Endothelial cell of umbilical vein (primary cell): ENCODE results near the gene TTC33. TPM values are rescaled to one million over a fixed set of nuclear protein-coding genes. Genes with fewer than 3 reads are reported as not detected.

Experiments
- BruUV-seq: library from RNA; stranded (reverse); fragments of 400-500 nt; replicated peaks from 2 replicates; lab custom pipeline; 2021; lab: Mats Ljungman, UMichigan
- CTCF ChIA-PET: fragments of 300-600, 350-600 bp; sonication (Branson Sonifier 250); formaldehyde crosslinking; loops from one replicate; lab custom pipeline; 2021; ENCODE audit warnings: antibody characterized with exemption, inconsistent platforms; lab: Charles Lee
- POLR2A ChIA-PET: fragments of 300-600, 350-600 bp; sonication (Branson Sonifier 250); formaldehyde crosslinking; loops from one replicate; lab custom pipeline; 2021; ENCODE audit warnings: antibody characterized with exemption, inconsistent platforms; lab: Charles Lee
- DNase-seq: peaks from one replicate; pipeline ENCODE4 v3.0.0-alpha.2; 2011; ENCODE audit warnings: low read depth, low spot score
- FAIRE-seq: peaks from 2 replicates; lab custom pipeline; 2011; peaks lifted over from hg19 to GRCh38; lab: Jason Lieb, UNC
- H2AFZ ChIP-seq: 2 replicates; pipeline ENCODE4 v1.6.0; 2012; ENCODE audit warnings: low read depth, low read length, control low read depth, inconsistent platforms
- H3K27ac ChIP-seq: 2 replicates; pipeline ENCODE4 v1.5.1; 2011; ENCODE audit warnings: low read depth, mild to moderate bottlenecking, control low read depth, low read length, moderate library complexity; ENCODE audit not compliant: insufficient read depth
- H3K27me3 ChIP-seq, 2 experiments: 2 replicates each; pipeline versions ENCODE4 v1.6.0 to v1.6.1; 2011; ENCODE audit warnings: low read length in 2 of 2, mixed read lengths in 1 of 2; ENCODE audit not compliant: control insufficient read depth in 2 of 2, insufficient read depth in 2 of 2
- H3K36me3 ChIP-seq, 2 experiments: 2 replicates in 1 of 2; 3 replicates in 1 of 2; pipeline ENCODE4 v1.5.1; 2011; ENCODE audit warnings: low read length in 2 of 2, mild to moderate bottlenecking in 1 of 2, moderate library complexity in 1 of 2; ENCODE audit not compliant: control insufficient read depth in 2 of 2, insufficient read depth in 2 of 2; ENCODE audit errors: extremely low read depth in 1 of 2
- H3K4me1 ChIP-seq: 3 replicates; pipeline ENCODE4 v1.5.1; 2011; ENCODE audit warnings: mild to moderate bottlenecking, low read length; ENCODE audit not compliant: control insufficient read depth, insufficient read depth; ENCODE audit errors: extremely low read depth
- H3K4me2 ChIP-seq: 2 replicates; pipeline ENCODE4 v1.6.1; 2011; ENCODE audit warnings: low read length, control low read depth, mixed read lengths; ENCODE audit not compliant: insufficient read depth
- H3K4me3 ChIP-seq, 3 experiments: fragments of 200-600 bp in 1 of 3; sonication (generic), shearing (Covaris generic) in 1 of 3; replicated peaks in 1 of 3; 2 replicates each; pipeline ENCODE4 v1.5.1; 2011 to 2016; ENCODE audit warnings: control low read depth in 3 of 3, low read length in 3 of 3, mild to moderate bottlenecking in 2 of 3, inconsistent platforms in 1 of 3, low read depth in 1 of 3, moderate library complexity in 1 of 3; ENCODE audit not compliant: insufficient read depth in 1 of 3
- H3K79me2 ChIP-seq: 2 replicates; pipeline ENCODE4 v1.6.0; 2012; ENCODE audit warnings: low read length, inconsistent platforms; ENCODE audit not compliant: control insufficient read depth, insufficient read depth
- H3K9ac ChIP-seq: replicated peaks from 2 replicates; pipeline ENCODE3; 2011; ENCODE audit warnings: low read length, control low read depth; ENCODE audit not compliant: insufficient read depth; ENCODE audit errors: extremely low read depth
- H3K9me1 ChIP-seq: replicated peaks from 3 replicates; pipeline ENCODE4 v1.6.0; 2011; ENCODE audit warnings: mild to moderate bottlenecking, low read length; ENCODE audit not compliant: control insufficient read depth, insufficient read depth; ENCODE audit errors: extremely low read depth
- H3K9me3 ChIP-seq: replicated peaks from 2 replicates; pipeline ENCODE4 v1.5.1; 2012; ENCODE audit warnings: low read length, inconsistent platforms; ENCODE audit not compliant: control insufficient read depth, insufficient read depth
- H4K20me1 ChIP-seq: replicated peaks from 2 replicates; pipeline ENCODE3; 2011; ENCODE audit warnings: mild to moderate bottlenecking, low read length; ENCODE audit not compliant: control insufficient read depth, insufficient read depth; ENCODE audit errors: extremely low read depth
- CTCF ChIP-seq, 2 donors: IDR thresholded peaks; 1 replicate in 1 of 2; 2 replicates in 1 of 2; pipeline ENCODE4 v1.5.1; 2011; ENCODE audit warnings: low read length in 2 of 2, mild to moderate bottlenecking in 2 of 2, moderate library complexity in 2 of 2, control low read depth in 1 of 2, inconsistent platforms in 1 of 2, low read depth in 1 of 2; ENCODE audit not compliant: insufficient read depth in 1 of 2; ENCODE audit errors: extremely low read depth in 1 of 2
- EZH2 ChIP-seq: IDR thresholded peaks from 2 replicates; pipeline ENCODE4 v1.6.1; 2012; ENCODE audit warnings: borderline replicate concordance, low read depth, mild to moderate bottlenecking, moderate library complexity, low read length, inconsistent platforms; ENCODE audit not compliant: severe bottlenecking
- FOS ChIP-seq: IDR thresholded peaks from 2 replicates; pipeline ENCODE4 v1.6.1; 2011; ENCODE audit warnings: mild to moderate bottlenecking, low read length, moderate library complexity, borderline replicate concordance; ENCODE audit not compliant: insufficient read depth
- GATA2 ChIP-seq: IDR thresholded peaks from 2 replicates; pipeline ENCODE4 v1.7.0; 2011; ENCODE audit warnings: low read depth, mild to moderate bottlenecking, moderate library complexity, mixed read lengths, low read length; ENCODE audit not compliant: insufficient read length, insufficient read depth
- JUN ChIP-seq: IDR thresholded peaks from 2 replicates; pipeline ENCODE4 v1.6.1; 2011; ENCODE audit warnings: borderline replicate concordance, low read depth; ENCODE audit not compliant: insufficient read length, insufficient read depth
- MAX ChIP-seq: IDR thresholded peaks from 2 replicates; pipeline ENCODE4 v1.6.1; 2011; ENCODE audit not compliant: insufficient read depth, insufficient read length
- MYC ChIP-seq: IDR thresholded peaks from one replicate; pipeline ENCODE4 v1.6.1; 2011; ENCODE audit warnings: mild to moderate bottlenecking, low read depth, low read length
- POLR2A ChIP-seq: IDR thresholded peaks from 2 replicates; pipeline ENCODE4 v1.6.1; 2012; ENCODE audit warnings: low read depth, mild to moderate bottlenecking, control low read depth, low read length
- POLR2AphosphoS5 ChIP-seq: IDR thresholded peaks from 2 replicates; pipeline ENCODE4 v1.6.1; 2012; ENCODE audit warnings: low read depth, mild to moderate bottlenecking, control low read depth, low read length, moderate library complexity; ENCODE audit not compliant: insufficient read depth
- dilution Hi-C: fragments of 300-500 bp; cut with MboI; formaldehyde crosslinking; loops from one replicate; pipeline ENCODE4 v1.15.0; 2019; ENCODE audit warnings: low sequenced_read_pairs; ENCODE audit not compliant: extremely low pct_ligation_motif_present
- intact Hi-C: fragments of 100-400 bp; cut with micrococcal nuclease; formaldehyde crosslinking; loops from one replicate; pipeline ENCODE4 v1.10.0; 2022
- polyA plus RNA-seq, 4 experiments: library from polyadenylated mRNA; depleted of rRNA in 3 of 4; stranded (reverse) in 3 of 4; unstranded in 1 of 4; fragments of >200 nt; gene quantifications; 2 replicates each; pipeline versions ENCODE4 v1.2.1 to v1.2.3, GENCODE V29; 2011 to 2012; ENCODE audit warnings: missing spikeins in 1 of 4
- total RNA-seq: library from RNA; stranded (reverse); gene quantifications from 2 replicates; pipeline ENCODE4 v1.2.3, GENCODE V29; 2021

Gene TTC33
- total and polyA plus RNA-seq, 2 donors (not counting 3 experiments of a cell fraction or from before 2014, with no cell fraction given): 2.2 to 11.7 TPM

DNA sequence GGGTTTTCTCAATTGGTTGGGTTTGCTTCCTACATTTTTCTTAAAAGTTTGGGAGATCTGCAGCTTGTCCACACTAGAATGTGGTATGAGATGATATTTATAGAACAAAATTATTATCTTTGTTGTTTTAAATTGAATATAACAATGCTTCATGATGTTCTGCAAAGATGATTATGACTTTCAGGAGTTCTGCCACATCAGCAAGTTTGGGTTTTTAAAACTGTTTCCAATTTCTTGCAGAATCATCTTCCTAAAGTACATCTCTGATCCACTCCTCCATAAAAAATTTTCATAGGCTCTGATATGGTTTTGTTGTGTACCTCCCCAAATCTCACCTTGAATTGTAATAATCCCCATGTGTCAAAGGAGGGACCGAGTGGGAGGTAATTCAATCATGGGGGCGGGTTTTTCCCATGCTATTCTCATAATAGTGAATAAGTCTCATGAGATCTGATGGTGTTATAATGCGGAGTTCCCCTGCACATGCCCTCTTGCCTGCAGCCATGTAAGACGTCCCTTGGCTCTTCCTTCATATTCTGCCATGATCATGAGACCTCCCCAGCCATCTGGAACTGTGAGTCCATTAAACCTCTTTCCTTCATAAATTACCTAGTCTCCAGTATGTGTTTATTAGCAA is 195.2 kb downstream of the TTC33 start:
- no peaks in the 10 kb centered on the region for H3K9me1 ChIP-seq
- no peaks in the 10 kb centered on the region for H3K27me3 ChIP-seq
- ChIA-PET POLR2A (no interaction called here), CTCF (no interaction called here)
- H3K27ac ChIP-seq: no peak overlapping the region
- no peak overlapping the region for H3K4me3 ChIP-seq
- FAIRE-seq (no peak), DNase-seq (no peak)
- H2AFZ ChIP-seq: no peak overlapping the region
- BruUV-seq: no TSS peak
- H3K36me3 ChIP-seq: no peaks in the 10 kb centered on the region
- intact Hi-C loops (no loop called here), dilution Hi-C loops (no loop called here)
- no peaks in the 10 kb centered on the region for H4K20me1 ChIP-seq
- H3K79me2 ChIP-seq: no peaks in the 10 kb centered on the region
- H3K4me1 ChIP-seq: no peaks in the 10 kb centered on the region
- no peak overlapping the region for H3K4me2 ChIP-seq
- H3K9me3 ChIP-seq: no peaks in the 10 kb centered on the region
- TF ChIP-seq MAX (no peak), EZH2 (no peak), FOS (no peak), POLR2A (no peak), GATA2 (no peak), POLR2AphosphoS5 (no peak), MYC (no peak), JUN (no peak), CTCF (IDR thresholded peaks at IDR 0.05; ENCODE audit: extremely low read depth in 1 of 2, insufficient read depth in 1 of 2, low read depth in 1 of 2, low read length in 2 of 2) (no peak)
- no peak overlapping the region for H3K9ac ChIP-seq
